Prostate gland (tissue), 2 donors: ENCODE data around the gene DUSP19. TPM values are rescaled to one million over a fixed set of nuclear protein-coding genes. Genes with fewer than 3 reads are reported as not detected.

Source experiments
- DNase-seq: peaks from one replicate; pipeline ENCODE4 v3.0.0-alpha.2; 2019; ENCODE audit warnings: low spot score
- H3K27ac ChIP-seq, 2 donors: fragments of 200-600 bp; sonication (generic); 2 replicates each; pipeline ENCODE4 v1.5.1; 2017 to 2019
- H3K27me3 ChIP-seq: fragments of 200-600 bp; sonication (generic); replicated peaks from 2 replicates; pipeline ENCODE4 v1.5.1; 2019; ENCODE audit not compliant: insufficient read depth
- H3K36me3 ChIP-seq, 2 donors: fragments of 200-600 bp; sonication (generic); 1 replicate in 1 of 2; 2 replicates in 1 of 2; pipeline versions ENCODE4 v1.5.1 to v1.8.1; 2017 to 2019
- H3K4me1 ChIP-seq: fragments of 200-600 bp; sonication (generic); replicated peaks from 2 replicates; pipeline ENCODE4 v1.5.1; 2019
- H3K4me3 ChIP-seq, 2 donors: fragments of 200-600 bp; sonication (generic); 2 replicates each; pipeline ENCODE4 v1.5.1; 2017 to 2019
- H3K9me3 ChIP-seq: fragments of 200-600 bp; sonication (generic); 2 replicates; pipeline ENCODE4 v1.5.1; 2017
- POLR2A ChIP-seq: fragments of 450-650 bp; IDR thresholded peaks from one replicate; pipeline ENCODE4 v1.6.1; 2016; ENCODE audit warnings: antibody characterized with exemption, mild to moderate bottlenecking
- POLR2AphosphoS5 ChIP-seq: sonication (generic); formaldehyde crosslinking; IDR thresholded peaks from one replicate; pipeline ENCODE4 v1.6.1; 2017; ENCODE audit warnings: antibody characterized with exemption
- WGBS: methylation state at CpG from one replicate; pipeline ENCODE4 v1.1.5; 2018; 5-methylcytosine and 5-hydroxymethylcytosine counted together
- intact Hi-C: fragments of 100-400 bp; cut with DNase I; formaldehyde crosslinking; loops from one replicate; pipeline ENCODE4 v1.14.2; 2022
- total RNA-seq, 2 donors: library from RNA; depleted of rRNA; stranded (reverse); fragments of >200 nt; gene quantifications; one replicate each; pipeline ENCODE4 v1.1.0, GENCODE V29; 2016
- TF ChIP-seq, protein P1 (sequence below), 4 experiments: fragments of 200-600 bp in 2 of 4; fragments of 450-650 bp in 2 of 4; sonication (generic) in 2 of 4; IDR thresholded peaks; 1 replicate in 3 of 4; 2 replicates in 1 of 4; pipeline ENCODE4 v1.5.1; 2016 to 2019; ENCODE audit warnings: antibody characterized with exemption in 4 of 4, mild to moderate bottlenecking in 2 of 4, moderate library complexity in 2 of 4

The DUSP19 gene
- total RNA-seq, 2 donors from 2014 or later, result 2.1 to 2.5 TPM

DNA sequence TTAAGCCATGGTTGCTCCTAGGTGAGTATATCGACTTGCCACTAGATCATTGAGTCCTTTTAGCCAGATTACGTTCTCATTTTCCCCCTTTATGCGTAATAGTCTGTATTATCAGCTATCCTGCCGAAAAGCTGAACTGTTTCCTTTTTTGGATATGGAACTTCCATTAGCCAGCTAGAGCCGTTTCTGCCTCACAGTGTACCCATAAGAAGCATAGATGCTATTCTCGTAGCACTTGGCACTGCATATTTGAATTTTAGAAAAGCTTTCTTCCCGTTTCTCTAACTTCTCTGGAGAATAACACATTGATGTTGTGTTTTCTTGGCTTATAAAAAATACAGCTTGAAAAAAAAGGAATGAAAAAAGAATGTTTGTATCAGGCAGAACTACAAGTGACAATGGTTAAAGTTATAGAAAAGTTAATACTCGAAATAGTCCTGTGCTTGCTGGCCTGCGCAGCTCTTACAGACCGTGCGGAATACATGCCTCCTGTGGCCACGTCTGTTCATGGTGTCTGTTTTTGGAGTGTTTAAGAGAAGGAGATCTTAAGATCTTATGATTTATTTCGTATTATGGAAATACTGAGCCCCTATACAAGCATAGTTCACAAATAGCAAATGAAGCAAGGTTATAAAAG is 710 bp downstream of the DUSP19 start:
- TF ChIP-seq, protein P1, sequence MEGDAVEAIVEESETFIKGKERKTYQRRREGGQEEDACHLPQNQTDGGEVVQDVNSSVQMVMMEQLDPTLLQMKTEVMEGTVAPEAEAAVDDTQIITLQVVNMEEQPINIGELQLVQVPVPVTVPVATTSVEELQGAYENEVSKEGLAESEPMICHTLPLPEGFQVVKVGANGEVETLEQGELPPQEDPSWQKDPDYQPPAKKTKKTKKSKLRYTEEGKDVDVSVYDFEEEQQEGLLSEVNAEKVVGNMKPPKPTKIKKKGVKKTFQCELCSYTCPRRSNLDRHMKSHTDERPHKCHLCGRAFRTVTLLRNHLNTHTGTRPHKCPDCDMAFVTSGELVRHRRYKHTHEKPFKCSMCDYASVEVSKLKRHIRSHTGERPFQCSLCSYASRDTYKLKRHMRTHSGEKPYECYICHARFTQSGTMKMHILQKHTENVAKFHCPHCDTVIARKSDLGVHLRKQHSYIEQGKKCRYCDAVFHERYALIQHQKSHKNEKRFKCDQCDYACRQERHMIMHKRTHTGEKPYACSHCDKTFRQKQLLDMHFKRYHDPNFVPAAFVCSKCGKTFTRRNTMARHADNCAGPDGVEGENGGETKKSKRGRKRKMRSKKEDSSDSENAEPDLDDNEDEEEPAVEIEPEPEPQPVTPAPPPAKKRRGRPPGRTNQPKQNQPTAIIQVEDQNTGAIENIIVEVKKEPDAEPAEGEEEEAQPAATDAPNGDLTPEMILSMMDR (IDR thresholded peaks at IDR 0.05), result no peak
- TF ChIP-seq POLR2AphosphoS5 (no peak), POLR2A (no peak)
- Histone ChIP-seq H3K4me1 (no peaks in the 10 kb centered on the region), H3K27ac (peak overlapping the region; percentile 74 to 75), H3K36me3 (no peaks in the 10 kb centered on the region), H3K9me3 (no peaks in the 10 kb centered on the region), H3K4me3 (peak overlapping the region; percentile 44 to 47), H3K27me3 (no peaks in the 10 kb centered on the region)
- intact Hi-C loops, result loop anchor here (2.0 to 5.0 kb wide), 2 partner anchors 42 to 46 kb away; partner anchors contain the start of genes NCKAP1 and NUP35
- DNase-seq, result no peak
- WGBS, result 22% methylated on average over 13 of the region's 13 CpGs

DNA sequence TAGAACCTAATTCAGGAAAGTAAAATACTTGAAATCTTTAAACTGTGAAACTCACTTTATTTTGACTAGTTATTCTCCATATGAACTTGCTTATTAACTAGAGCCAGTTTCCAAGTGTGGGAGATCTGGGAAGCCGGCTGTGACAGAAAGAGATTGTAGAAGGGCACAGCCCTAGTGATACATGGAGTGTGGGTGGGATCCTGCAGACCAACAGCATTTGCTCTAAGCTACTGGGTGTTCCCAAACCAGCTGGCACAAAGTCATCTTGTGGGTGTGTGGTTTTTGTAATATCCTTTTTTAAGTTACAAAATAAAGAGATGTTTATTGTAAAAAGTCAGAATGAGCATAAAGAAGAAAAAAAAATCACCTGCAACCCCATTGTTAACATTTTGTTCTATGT is 3.4 kb downstream of the DUSP19 start:
- no peak overlapping the region for H3K27ac ChIP-seq
- no peak overlapping the region for H3K4me3 ChIP-seq
- TF ChIP-seq POLR2AphosphoS5 (no peak), POLR2A (no peak)
- TF ChIP-seq, protein P1 (IDR thresholded peaks at IDR 0.05), result no peak
- WGBS, result 29% methylated on average over 1 of the region's 1 CpG
- H3K9me3 ChIP-seq, result no peaks in the 10 kb centered on the region
- no peak for DNase-seq
- no peaks in the 10 kb centered on the region for H3K4me1 ChIP-seq
- no peaks in the 10 kb centered on the region for H3K36me3 ChIP-seq
- H3K27me3 ChIP-seq, result no peaks in the 10 kb centered on the region
- intact Hi-C loops, result no loop called here

DNA sequence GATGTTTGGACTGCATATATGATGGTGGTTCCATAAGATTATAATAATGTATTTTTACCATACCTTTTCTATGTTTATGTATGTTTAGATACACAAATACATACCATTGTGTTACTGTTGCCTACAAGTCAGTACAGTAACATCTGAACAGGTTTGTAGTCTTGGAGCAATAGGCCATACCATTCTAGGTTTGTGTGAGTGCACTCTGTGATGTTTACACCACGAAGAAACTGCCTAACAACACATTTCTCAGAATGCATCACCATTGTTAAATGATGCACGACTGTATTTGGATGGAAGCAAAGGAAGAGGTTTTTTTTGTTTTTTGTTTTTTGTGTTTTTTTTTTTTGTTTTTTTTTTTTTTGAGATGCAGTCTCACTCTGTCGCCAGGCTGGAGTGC is 9.5 kb downstream of the DUSP19 start:
- TF ChIP-seq, protein P1 (IDR thresholded peaks at IDR 0.05), result no peak
- Histone ChIP-seq H3K4me3 (no peak overlapping the region), H3K27me3 (no peaks in the 10 kb centered on the region), H3K27ac (no peak overlapping the region), H3K4me1 (no peaks in the 10 kb centered on the region), H3K36me3 (no peaks in the 10 kb centered on the region), H3K9me3 (no peaks in the 10 kb centered on the region)
- 79% methylated on average over 3 of the region's 3 CpGs for WGBS
- DNase-seq, result no peak
- intact Hi-C loops, result no loop called here

DNA sequence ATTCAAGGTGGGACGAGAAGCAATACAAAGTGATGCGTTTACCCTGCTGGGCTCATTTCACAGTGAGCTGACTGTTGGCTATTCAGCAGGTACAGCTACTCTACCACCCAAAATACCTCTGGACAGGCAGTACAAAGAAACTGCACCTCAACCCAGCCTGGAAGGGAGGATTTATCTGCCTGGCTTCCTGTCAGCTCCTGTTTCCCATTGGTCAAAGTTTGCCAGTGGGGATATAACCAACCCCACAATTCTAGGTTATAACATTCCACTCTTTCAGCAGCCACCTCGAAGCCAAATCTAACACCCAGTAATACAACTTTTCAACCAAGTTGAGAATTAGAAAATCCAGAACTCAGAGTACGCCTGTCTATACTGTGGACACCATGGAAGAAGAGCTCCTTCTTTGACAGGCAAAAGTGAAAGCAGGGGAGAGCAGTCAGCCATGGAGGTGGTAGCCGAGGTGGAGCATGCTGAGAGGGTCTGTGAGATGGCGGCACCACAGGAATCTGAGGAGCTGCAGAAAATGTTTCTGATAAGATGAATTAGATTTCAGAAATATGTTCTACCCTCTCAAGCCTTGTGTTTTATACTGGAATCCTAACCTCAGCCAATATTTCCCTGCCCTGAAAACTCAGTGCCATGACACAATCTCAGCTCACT is 10.8 kb downstream of the DUSP19 start:
- no peaks in the 10 kb centered on the region for H3K27me3 ChIP-seq
- intact Hi-C loops, result no loop called here
- H3K9me3 ChIP-seq, result no peaks in the 10 kb centered on the region
- no peak for TF ChIP-seq POLR2AphosphoS5
- TF ChIP-seq, protein P1 (IDR thresholded peaks at IDR 0.05), result no peak
- TF ChIP-seq POLR2A, result no peak
- no peak for DNase-seq
- H3K4me1 ChIP-seq, result no peaks in the 10 kb centered on the region
- 89% methylated on average over 6 of the region's 6 CpGs for WGBS
- no peak overlapping the region for H3K4me3 ChIP-seq
- H3K27ac ChIP-seq, result no peak overlapping the region
- H3K36me3 ChIP-seq, result no peaks in the 10 kb centered on the region
